ENCODE results near the gene C11orf54. TPM values are rescaled to one million over a fixed set of nuclear protein-coding genes. Genes with fewer than 3 reads are reported as not detected.

The C11orf54 gene
- total RNA-seq, 1 experiment from 2014 or later = 18.0 TPM

DNA sequence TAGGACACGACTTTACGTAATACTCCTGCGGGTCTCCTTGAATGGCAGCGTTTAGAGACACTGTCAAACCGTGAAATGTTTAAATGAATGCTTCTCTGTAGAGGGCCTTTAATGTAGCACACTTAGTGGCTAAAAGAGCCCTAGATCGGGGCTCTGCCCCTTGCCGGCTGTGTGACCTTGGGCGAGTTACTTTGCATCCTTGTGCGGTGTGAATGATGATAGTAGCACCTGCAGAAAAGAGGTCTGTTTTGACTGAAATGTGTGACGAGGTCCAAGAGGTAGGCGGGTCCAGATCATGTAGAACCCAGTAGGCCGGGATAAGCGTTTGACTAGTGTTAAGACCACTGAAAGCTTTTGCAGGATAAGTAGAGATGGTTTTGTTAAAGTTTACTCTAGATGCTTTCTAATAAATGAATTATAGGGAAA lies 43.5 kb downstream of the C11orf54 start:
- Histone ChIP-seq H2AFZ (ENCODE audit: low read length) (no peak overlapping the region), H3K23ac (ENCODE audit: insufficient read length, low read depth, low read length) (no peak overlapping the region)
- peak overlapping the region; percentile 91 to 98 for H3K4me3 Mint-ChIP-seq

More for the DNA sequence above, 43.5 kb downstream of the C11orf54 start:
- Mint-ChIP-seq H3K4me1 (peaks cover 16 to 29% of the 10 kb centered on the region in 2 experiments), H3K9me3 (no peaks in the 10 kb centered on the region; a peak in 1 of 5 replicates), H3K27me3 (ENCODE audit: low read depth) (no peaks in the 10 kb centered on the region), H3K27ac (peak overlapping the region; percentile 98 to 99 (median 99)), H3K36me3 (ENCODE audit: insufficient read depth in 1 of 3, low read depth in 3 of 3) (peaks cover 23 to 46% (median 44%) of the 10 kb centered on the region in 3 experiments)
- H4K5ac ChIP-seq (ENCODE audit: insufficient read length, low read depth, low read length) = peak overlapping the region; percentile 98
- no peak overlapping the region for H2BK120ac ChIP-seq (ENCODE audit: low read depth, low read length, poor library complexity, severe bottlenecking)
- H3K56ac ChIP-seq (ENCODE audit: insufficient read length, low read depth, low read length) = no peak overlapping the region
- no peak overlapping the region for H2BK5ac ChIP-seq (ENCODE audit: insufficient read length, low read length)
- no peak overlapping the region for H3K27ac ChIP-seq (ENCODE audit: insufficient read length, low read depth, low read length)
- H2BK15ac ChIP-seq (ENCODE audit: low read depth, low read length) = no peak overlapping the region
- H2AK5ac ChIP-seq (ENCODE audit: insufficient read length, low read length) = no peak overlapping the region
- TF ChIP-seq, protein P1, sequence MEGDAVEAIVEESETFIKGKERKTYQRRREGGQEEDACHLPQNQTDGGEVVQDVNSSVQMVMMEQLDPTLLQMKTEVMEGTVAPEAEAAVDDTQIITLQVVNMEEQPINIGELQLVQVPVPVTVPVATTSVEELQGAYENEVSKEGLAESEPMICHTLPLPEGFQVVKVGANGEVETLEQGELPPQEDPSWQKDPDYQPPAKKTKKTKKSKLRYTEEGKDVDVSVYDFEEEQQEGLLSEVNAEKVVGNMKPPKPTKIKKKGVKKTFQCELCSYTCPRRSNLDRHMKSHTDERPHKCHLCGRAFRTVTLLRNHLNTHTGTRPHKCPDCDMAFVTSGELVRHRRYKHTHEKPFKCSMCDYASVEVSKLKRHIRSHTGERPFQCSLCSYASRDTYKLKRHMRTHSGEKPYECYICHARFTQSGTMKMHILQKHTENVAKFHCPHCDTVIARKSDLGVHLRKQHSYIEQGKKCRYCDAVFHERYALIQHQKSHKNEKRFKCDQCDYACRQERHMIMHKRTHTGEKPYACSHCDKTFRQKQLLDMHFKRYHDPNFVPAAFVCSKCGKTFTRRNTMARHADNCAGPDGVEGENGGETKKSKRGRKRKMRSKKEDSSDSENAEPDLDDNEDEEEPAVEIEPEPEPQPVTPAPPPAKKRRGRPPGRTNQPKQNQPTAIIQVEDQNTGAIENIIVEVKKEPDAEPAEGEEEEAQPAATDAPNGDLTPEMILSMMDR (conservative IDR thresholded peaks at IDR 0.05) = no peak
- H3K14ac ChIP-seq (ENCODE audit: insufficient read depth, low read length) = peak overlapping the region; percentile 98; the same call in 1 of the 2 replicates
- H3K9ac ChIP-seq (ENCODE audit: extremely low read depth, insufficient read length, low read length) = peak overlapping the region; percentile 99
- no peak overlapping the region for H3K4ac ChIP-seq (ENCODE audit: low read depth, low read length)
- H3K23me2 ChIP-seq (ENCODE audit: insufficient read length, low read depth, low read length, poor library complexity, severe bottlenecking) = peaks cover 14% of the 10 kb centered on the region
- no peaks in the 10 kb centered on the region for H3K79me1 ChIP-seq (ENCODE audit: insufficient read depth, low read depth, low read length, poor library complexity, severe bottlenecking)
- no peak overlapping the region for H4K8ac ChIP-seq (replicated peaks; ENCODE audit: insufficient read length, low read depth, low read length)
- H3K18ac ChIP-seq (ENCODE audit: insufficient read length, low read depth, low read length) = no peak overlapping the region
- H3K4me2 ChIP-seq (ENCODE audit: insufficient read depth, insufficient read length, low read length) = peak overlapping the region; percentile 94
- DNase-seq = no peak
- no peaks in the 10 kb centered on the region for H3K27me3 ChIP-seq (ENCODE audit: insufficient read depth, low read length)
- no peaks in the 10 kb centered on the region for H4K20me1 ChIP-seq (ENCODE audit: control insufficient read depth, insufficient read depth, insufficient read length)
- H2BK20ac ChIP-seq (ENCODE audit: low read depth, low read length, poor library complexity, severe bottlenecking) = no peak overlapping the region
- H2BK12ac ChIP-seq (ENCODE audit: insufficient read length, low read depth, low read length) = no peak overlapping the region
- no peaks in the 10 kb centered on the region for H3K9me3 ChIP-seq (ENCODE audit: control insufficient read depth, low read depth, low read length)
- peaks cover 21% of the 10 kb centered on the region; the same call in 1 of the 2 replicates for H3K79me2 ChIP-seq (ENCODE audit: insufficient read depth, low read length)
- H3K4me1 ChIP-seq (ENCODE audit: insufficient read depth, low read length) = no peaks in the 10 kb centered on the region
- H3T11ph ChIP-seq (ENCODE audit: low read length) = no peak overlapping the region
- peak overlapping the region; percentile 97 for H4K91ac ChIP-seq (ENCODE audit: insufficient read length, low read depth, low read length)
- no CpG with 5 or more reads among the region's 13 CpGs for WGBS (ENCODE audit: extremely low coverage, insufficient read length, low lambda C conversion rate)
